HepG2 (cell line): Measurements from ENCODE around the gene EMC9. TPM values are rescaled to one million over a fixed set of nuclear protein-coding genes. Genes with fewer than 3 reads are reported as not detected.

Experiments
- ATF7 ChIP-seq, 2 experiments: fragments of 450-650 bp in 1 of 2; sonication (generic) in 1 of 2; formaldehyde crosslinking in 1 of 2; IDR thresholded peaks; 2 replicates each; pipeline versions ENCODE4 v1.4.0 to v1.6.1; 2016 to 2020; ENCODE audit warnings: antibody characterized with exemption in 1 of 2, mild to moderate bottlenecking in 1 of 2, missing genetic modification reagents in 1 of 2
- CBX1 ChIP-seq: IDR thresholded peaks from one replicate; pipeline ENCODE4 v1.6.1; 2016; ENCODE audit warnings: antibody characterized with exemption, low read depth
- CBX5 ChIP-seq: sonication (generic); formaldehyde crosslinking; IDR thresholded peaks from 2 replicates; pipeline ENCODE4 v1.4.0; 2020; ENCODE audit warnings: missing genetic modification reagents, borderline replicate concordance
- CREB1 ChIP-seq, 2 experiments: fragments of 450-650 bp in 1 of 2; IDR thresholded peaks; 2 replicates each; pipeline ENCODE4 v1.6.1; 2016 to 2017; ENCODE audit warnings: control low read depth in 1 of 2, mild to moderate bottlenecking in 1 of 2, missing compliant biosample characterization in 1 of 2, missing genetic modification characterization in 1 of 2
- IKZF4 ChIP-seq: sonication (generic); formaldehyde crosslinking; IDR thresholded peaks from 2 replicates; pipeline ENCODE4 v1.5.1; 2020; ENCODE audit warnings: borderline replicate concordance, mild to moderate bottlenecking, low read depth, missing genetic modification reagents; ENCODE audit errors: not compliant biosample characterization
- KMT2A ChIP-seq: sonication (generic); formaldehyde crosslinking; IDR thresholded peaks from 2 replicates; pipeline ENCODE4 v1.4.0; 2020; ENCODE audit warnings: missing genetic modification reagents
- MEIS2 ChIP-seq: sonication (generic); formaldehyde crosslinking; IDR thresholded peaks from 2 replicates; pipeline ENCODE4 v1.9.0; 2021; ENCODE audit warnings: mild to moderate bottlenecking, missing genetic modification reagents
- PTBP1 ChIP-seq: fragments of 200-400 bp; formaldehyde crosslinking; IDR thresholded peaks from 2 replicates; pipeline ENCODE4 v1.6.1; 2018; ENCODE audit warnings: low read length, low read depth; ENCODE audit not compliant: poor library complexity, severe bottlenecking
- SAFB2 ChIP-seq: sonication (generic); formaldehyde crosslinking; IDR thresholded peaks from 2 replicates; pipeline ENCODE4 v1.5.1; 2020; ENCODE audit warnings: missing genetic modification reagents, low read depth, mild to moderate bottlenecking, borderline replicate concordance
- SALL1 ChIP-seq: sonication (generic); formaldehyde crosslinking; IDR thresholded peaks from 2 replicates; pipeline ENCODE4 v1.8.0; 2022; ENCODE audit warnings: mild to moderate bottlenecking, missing genetic modification reagents
- SAP130 ChIP-seq: IDR thresholded peaks from 2 replicates; pipeline ENCODE4 v1.6.1; 2016; ENCODE audit warnings: low read depth
- SP5 ChIP-seq: IDR thresholded peaks from 2 replicates; pipeline ENCODE4 v1.6.1; 2016; ENCODE audit warnings: low read depth, borderline replicate concordance
- TAF1 ChIP-seq: sonication (generic); formaldehyde crosslinking; IDR thresholded peaks from 2 replicates; pipeline ENCODE4 v1.4.0; 2020; ENCODE audit warnings: missing genetic modification reagents
- TBX2 ChIP-seq: sonication (generic); formaldehyde crosslinking; IDR thresholded peaks from 2 replicates; pipeline ENCODE4 v1.5.0; 2020; ENCODE audit warnings: missing genetic modification reagents, mild to moderate bottlenecking, borderline replicate concordance
- ZBTB26 ChIP-seq: IDR thresholded peaks from 2 replicates; pipeline ENCODE4 v1.6.1; 2016; ENCODE audit warnings: missing compliant biosample characterization, missing genetic modification reagents, borderline replicate concordance
- ZFP90 ChIP-seq: sonication (generic); formaldehyde crosslinking; IDR thresholded peaks from 2 replicates; pipeline ENCODE4 v1.8.0; 2022; ENCODE audit warnings: missing genetic modification reagents, mild to moderate bottlenecking, inconsistent platforms, borderline replicate concordance
- ZGPAT ChIP-seq: IDR thresholded peaks from 2 replicates; pipeline ENCODE4 v1.6.1; 2016; ENCODE audit warnings: mild to moderate bottlenecking
- ZNF142 ChIP-seq: sonication (generic); formaldehyde crosslinking; IDR thresholded peaks from 2 replicates; pipeline ENCODE4 v1.4.0; 2020; ENCODE audit warnings: missing genetic modification reagents
- polyA plus RNA-seq, 8 experiments: library from polyadenylated mRNA; depleted of rRNA in 3 of 8; stranded (reverse) in 7 of 8; unstranded in 1 of 8; fragments of >200 nt; fragmentation: Illumina TruSeq in 4 of 8; extraction: Trizol in 4 of 8; gene quantifications; 2 replicates each; pipeline versions ENCODE4 v1.2.1 to v1.2.3, GENCODE V29; 2011 to 2016; ENCODE audit warnings: low read depth in 4 of 8, missing spikeins in 1 of 8, mixed read lengths in 1 of 8; ENCODE audit not compliant: insufficient read depth in 1 of 8
- total RNA-seq, 5 experiments: library from RNA; depleted of rRNA; stranded (reverse); fragments of >200 nt; fragmentation: Illumina TruSeq; extraction: Trizol; gene quantifications; 2 replicates each; pipeline ENCODE4 v1.2.3, GENCODE V29; 2016; ENCODE audit warnings: low read depth in 1 of 5

The EMC9 gene
- total and polyA plus RNA-seq, 2 of the 13 experiments (the other 11 are each of a cell fraction or from before 2014, with no cell fraction given) = 60.5 to 78.7 TPM

- TF ChIP-seq TAF1 (CRISPR knock-in tag) (no peak), SALL1 (CRISPR knock-in tag) (0 out of 2 replicates have a peak, but pooled peaks have one; percentile 9), KMT2A (CRISPR knock-in tag) (peak; percentile 19; the same call in 1 of the 2 replicates), ZGPAT (CRISPR knock-in tag) (peak; percentile 57; the same call in 1 of the 2 replicates), ZBTB26 (CRISPR knock-in tag) (peak; percentile 50; the same call in 1 of the 2 replicates), ZFP90 (0 out of 2 replicates have a peak, but pooled peaks have one; percentile 20), MEIS2 (0 out of 2 replicates have a peak, but pooled peaks have one; percentile 50), CREB1 (IDR thresholded peaks at IDR 0.05) (peak; percentile 15; the same call in 1 of the 2 replicates), CREB1 (CRISPR knock-in tag; IDR thresholded peaks at IDR 0.05) (no peak), IKZF4 (peak; percentile 79), SAFB2 (CRISPR knock-in tag) (0 out of 2 replicates have a peak, but pooled peaks have one; percentile 9), TBX2 (0 out of 2 replicates have a peak, but pooled peaks have one; percentile 17), CBX1 (peak; percentile 9), SAP130 (peak; percentile 10; the same call in 1 of the 2 replicates), ZNF142 (CRISPR knock-in tag) (no peak), CBX5 (CRISPR knock-in tag) (peak; percentile 55; the same call in 1 of the 2 replicates), ATF7 (IDR thresholded peaks at IDR 0.05) (peak; percentile 84), ATF7 (CRISPR knock-in tag; IDR thresholded peaks at IDR 0.05) (peak; percentile 45; the same call in 1 of the 2 replicates), SP5 (CRISPR knock-in tag) (peak; percentile 28; the same call in 1 of the 2 replicates), PTBP1 (peak; percentile 33)
Observed at GRCh38 chr14:24138396-24139271, 2.8 kb downstream of the EMC9 start (continued).
